Stomach (tissue), 4 donors: ENCODE measurements around the gene EXOSC7.

ENCODE experiments used
- POLR2A ChIP-seq, 4 donors: fragments of 450-650 bp; IDR thresholded peaks; one replicate each; pipeline ENCODE4 v1.6.1; 2016; ENCODE audit warnings: antibody characterized with exemption in 4 of 4, control low read depth in 2 of 4, mild to moderate bottlenecking in 1 of 4, moderate library complexity in 1 of 4
- POLR2AphosphoS5 ChIP-seq, 3 donors: sonication (generic); formaldehyde crosslinking; IDR thresholded peaks; one replicate each; pipeline ENCODE4 v1.6.1; 2016; ENCODE audit warnings: antibody characterized with exemption in 3 of 3
- TF ChIP-seq, protein P1 (sequence below), 7 experiments: fragments of 450-650 bp in 4 of 7; fragments of 200-600 bp in 3 of 7; sonication (generic) in 3 of 7; IDR thresholded peaks; one replicate each; pipeline ENCODE4 v1.5.1; 2016 to 2019; ENCODE audit warnings: antibody characterized with exemption in 7 of 7, control low read depth in 2 of 7, mild to moderate bottlenecking in 1 of 7

DNA sequence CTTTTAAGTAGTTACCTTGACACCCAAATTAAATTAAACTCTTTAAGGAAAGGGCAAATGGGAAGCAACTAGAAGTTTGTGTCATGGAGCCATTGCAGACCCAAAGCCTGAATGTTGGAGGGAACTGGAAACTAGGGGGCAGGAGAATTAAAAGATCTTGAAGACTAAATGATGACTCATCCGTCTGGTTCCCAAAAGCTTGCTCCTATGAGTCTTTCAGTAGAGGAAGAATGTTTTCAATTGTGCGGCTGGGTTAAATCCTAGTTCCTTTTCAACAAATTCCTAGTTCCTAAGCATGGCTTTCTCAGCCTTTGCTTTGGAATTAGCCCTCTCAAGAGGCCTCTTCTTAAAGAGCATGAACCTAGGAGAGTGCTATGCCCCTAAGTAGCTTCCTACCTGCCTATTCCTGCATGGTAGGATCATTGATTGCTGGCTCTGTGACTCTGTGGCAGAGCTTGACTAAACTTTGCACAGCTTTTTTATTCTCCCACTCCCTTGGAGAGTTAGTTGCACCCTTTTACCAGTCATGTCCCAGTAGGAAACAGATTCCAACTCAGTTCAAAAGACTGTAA is 67.8 kb downstream of the EXOSC7 start:
- TF ChIP-seq, protein P1, sequence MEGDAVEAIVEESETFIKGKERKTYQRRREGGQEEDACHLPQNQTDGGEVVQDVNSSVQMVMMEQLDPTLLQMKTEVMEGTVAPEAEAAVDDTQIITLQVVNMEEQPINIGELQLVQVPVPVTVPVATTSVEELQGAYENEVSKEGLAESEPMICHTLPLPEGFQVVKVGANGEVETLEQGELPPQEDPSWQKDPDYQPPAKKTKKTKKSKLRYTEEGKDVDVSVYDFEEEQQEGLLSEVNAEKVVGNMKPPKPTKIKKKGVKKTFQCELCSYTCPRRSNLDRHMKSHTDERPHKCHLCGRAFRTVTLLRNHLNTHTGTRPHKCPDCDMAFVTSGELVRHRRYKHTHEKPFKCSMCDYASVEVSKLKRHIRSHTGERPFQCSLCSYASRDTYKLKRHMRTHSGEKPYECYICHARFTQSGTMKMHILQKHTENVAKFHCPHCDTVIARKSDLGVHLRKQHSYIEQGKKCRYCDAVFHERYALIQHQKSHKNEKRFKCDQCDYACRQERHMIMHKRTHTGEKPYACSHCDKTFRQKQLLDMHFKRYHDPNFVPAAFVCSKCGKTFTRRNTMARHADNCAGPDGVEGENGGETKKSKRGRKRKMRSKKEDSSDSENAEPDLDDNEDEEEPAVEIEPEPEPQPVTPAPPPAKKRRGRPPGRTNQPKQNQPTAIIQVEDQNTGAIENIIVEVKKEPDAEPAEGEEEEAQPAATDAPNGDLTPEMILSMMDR (IDR thresholded peaks at IDR 0.05) = no peak
- no peak for TF ChIP-seq POLR2AphosphoS5 (IDR thresholded peaks at IDR 0.05)
- no peak for TF ChIP-seq POLR2A (IDR thresholded peaks at IDR 0.05)
